HG02571 (cell line): ENCODE results near the gene EXOC4.
"Not testable (repeated sequence)": the region's sequence is repeated elsewhere in the genome, so short reads cannot be mapped to it uniquely, and the experiment has no call there.

Experiments used
- ATAC-seq: cut with Tn5 transposase; IDR thresholded peaks from one replicate; pipeline ENCODE4 v1.9.1; 2021; ENCODE audit warnings: mild to moderate bottlenecking, moderate library complexity; ENCODE audit not compliant: unreplicated experiment

The EXOC4 gene

DNA sequence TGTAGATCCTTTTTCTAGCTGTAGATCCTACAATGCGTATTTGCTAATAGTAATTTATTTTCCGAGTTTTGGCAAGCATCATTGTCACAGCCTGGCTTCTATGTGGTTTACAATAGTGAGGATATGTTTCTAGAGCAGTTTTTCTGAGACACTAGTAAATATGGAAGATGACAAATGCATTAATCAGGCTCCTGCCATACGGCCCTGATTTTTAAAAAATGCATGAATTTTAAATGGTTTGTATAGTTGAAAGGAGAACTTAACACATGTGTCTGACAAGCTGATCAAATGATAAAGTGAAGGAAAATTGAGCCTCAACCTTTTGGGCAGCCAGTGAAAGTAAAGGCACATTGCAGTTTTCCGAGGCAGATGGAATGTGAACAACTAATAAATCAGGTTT is 354.1 kb downstream of the EXOC4 start:
- ATAC-seq = no peak

DNA sequence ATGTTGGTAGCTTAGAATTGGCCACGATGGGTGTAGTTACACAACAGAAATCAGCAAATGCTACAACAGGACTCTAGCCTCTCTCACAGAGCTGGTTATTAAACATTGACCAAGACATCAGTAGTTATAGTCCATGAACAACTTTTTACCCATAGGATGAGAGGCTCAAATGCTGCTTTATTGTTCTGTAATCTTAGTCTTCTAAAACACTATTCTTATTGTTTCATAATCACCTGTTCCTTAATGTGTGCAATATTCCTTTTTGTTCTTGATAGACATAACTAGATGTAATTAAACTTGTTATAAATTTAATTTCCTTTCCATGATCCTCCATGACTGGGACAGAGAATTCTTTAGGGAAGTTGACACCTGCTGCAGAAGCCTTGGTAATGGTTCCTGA is 356.9 kb downstream of the EXOC4 start:
- ATAC-seq = no peak

DNA sequence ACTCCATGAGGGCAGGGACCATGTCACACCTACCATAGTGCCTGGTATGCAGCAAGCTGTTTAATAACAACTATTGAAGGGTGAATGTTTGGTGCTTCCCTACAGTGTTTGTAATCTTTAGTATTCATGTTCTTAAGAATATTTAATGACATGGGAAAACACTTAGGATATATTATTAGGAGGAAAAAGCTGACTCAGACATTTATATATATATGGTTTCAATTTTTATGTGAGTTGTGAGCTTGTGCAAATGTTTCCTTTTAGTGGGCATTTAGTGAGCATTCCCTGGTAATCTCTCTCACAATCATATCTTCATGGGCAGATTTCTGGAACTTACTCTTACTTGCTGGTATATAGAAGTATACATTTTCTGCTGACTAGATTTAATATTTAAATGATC is 359.1 kb downstream of the EXOC4 start:
- ATAC-seq = no peak

DNA sequence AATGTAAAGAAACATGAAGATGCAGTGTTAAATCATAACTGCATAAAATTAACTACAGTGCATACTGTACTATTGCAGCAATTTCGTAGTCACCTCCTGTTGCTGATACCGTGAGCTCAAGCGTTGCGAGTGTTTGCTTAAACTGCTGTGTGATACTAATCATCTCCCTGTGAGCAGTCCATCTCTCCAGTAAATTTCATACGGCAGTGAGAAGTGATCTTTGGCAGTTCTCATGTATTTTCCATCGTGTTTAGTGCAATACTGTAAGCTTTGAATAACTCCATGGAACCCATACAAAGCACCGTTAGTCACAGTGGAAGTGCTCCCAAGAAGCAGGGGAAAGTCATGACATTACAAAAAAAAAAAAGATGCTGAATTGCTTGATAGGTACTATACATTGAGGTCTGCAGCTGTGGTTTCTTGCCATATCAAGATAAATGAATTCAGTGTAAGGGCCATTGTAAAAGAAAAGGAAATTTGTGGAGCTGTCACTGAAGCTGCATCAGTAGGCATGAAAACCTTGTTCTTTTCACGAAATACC is 360.4 kb downstream of the EXOC4 start:
- no peak for ATAC-seq

DNA sequence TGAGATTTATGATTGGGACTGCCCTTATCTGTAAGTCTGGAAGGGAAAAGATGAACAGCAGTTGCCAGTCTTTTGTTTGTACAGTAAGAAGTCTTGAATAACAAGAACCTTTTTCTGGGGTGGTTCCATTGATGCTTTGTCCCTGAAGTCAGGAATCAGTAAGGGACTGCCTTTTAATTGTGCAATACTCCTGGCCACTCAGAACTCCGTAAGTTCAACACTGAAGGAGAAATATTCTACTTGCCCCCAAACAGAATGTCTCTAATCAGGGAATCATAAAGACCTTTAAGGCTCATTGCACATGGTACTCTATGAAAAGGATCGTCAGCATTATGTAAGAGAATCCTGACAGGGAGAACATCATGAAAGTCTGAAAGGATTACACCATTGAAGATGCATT is 361.4 kb downstream of the EXOC4 start:
- ATAC-seq = no peak

DNA sequence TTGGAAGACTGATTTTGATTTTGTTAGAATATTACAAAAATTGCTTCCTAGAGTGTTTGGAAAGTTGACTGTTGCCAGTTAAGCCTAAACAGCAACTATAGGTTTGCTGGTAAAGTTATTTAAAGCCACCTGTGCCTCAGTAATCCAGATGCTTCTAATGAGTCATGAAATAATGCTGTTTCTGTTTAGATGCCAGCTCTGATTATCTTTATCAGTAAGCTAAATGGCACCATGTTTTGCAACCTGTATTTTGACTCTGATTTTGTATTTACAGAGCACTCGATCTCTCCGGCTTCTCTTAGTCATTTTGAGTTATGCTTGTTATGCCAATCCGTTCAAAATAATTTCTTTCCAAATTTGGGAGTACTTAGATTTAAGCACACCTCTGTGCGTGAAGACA is 366.1 kb downstream of the EXOC4 start:
- no peak for ATAC-seq

DNA sequence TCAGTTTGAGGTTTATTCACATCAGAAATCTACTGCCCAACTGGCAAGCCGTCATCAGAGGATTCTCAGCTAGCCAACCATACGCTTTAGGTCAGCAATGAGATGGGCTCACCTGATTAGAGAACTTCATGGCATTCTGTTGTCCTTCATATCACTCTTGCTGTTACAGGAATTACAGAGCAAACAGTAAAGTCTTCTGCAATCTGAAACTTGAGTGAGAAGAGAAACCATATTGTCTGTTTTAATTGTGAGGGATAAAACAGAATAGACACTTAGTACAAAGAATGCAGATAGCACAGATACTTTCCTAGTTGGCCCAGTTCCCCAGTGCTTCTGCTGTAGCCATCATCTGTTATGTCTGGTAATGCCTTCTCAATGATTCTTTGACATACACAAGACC is 366.6 kb downstream of the EXOC4 start:
- ATAC-seq = no peak

DNA sequence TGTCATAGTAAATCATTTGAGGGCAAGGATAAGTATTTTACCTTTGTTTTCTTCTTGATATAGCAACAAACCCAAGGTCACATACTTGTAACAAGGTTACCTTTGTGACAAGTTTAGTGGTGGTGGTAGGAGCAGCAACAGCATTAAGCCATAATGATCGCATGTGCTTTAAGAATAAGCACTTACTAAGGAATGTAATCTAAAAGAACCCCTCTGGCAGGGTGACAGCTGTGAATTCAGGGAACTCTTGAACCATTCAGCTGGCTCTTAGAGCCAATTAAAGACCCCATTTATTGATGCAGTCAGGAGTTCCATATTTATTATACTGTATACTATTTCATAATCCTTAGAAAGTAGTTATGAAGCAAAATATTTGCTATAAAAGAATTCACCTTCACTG is 370.8 kb downstream of the EXOC4 start:
- ATAC-seq = no peak

DNA sequence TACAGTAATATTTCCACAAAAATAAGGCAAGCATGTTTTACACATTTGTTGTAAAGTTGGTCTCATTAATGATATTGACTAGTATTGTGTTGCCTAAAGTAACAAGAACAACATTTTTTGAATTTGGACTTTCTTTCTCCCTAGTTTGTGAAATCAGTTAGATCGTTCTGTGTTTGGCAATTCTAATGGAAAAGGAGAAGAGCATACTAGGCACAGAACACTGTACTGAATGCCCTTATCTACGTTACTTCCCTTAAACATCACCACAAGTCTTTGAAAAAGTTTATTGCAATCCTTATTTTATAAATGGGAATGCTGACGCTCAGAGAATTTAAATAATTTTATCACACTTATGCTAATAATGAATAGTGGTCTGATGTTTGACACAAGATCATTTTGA is 372.2 kb downstream of the EXOC4 start:
- no peak for ATAC-seq

DNA sequence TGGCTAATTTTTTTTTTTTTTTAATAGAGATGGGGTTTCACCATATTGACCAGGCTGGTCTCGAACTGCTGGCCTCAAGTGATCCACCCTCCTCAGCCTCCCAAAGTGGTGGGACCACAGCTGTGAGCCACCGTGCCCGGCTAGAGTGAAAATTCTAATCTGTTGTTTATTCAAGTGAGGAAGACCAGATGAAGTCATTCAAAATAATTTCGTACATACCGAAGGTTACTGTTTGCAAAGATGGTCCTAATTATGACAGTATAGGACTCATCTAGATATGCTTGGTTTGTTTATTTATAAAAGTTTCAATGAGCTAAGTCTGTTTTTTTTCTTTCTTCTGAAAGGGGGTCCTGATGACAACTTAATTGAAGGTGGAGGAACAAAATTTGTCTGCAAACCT is 376.8 kb downstream of the EXOC4 start:
- ATAC-seq = no peak

DNA sequence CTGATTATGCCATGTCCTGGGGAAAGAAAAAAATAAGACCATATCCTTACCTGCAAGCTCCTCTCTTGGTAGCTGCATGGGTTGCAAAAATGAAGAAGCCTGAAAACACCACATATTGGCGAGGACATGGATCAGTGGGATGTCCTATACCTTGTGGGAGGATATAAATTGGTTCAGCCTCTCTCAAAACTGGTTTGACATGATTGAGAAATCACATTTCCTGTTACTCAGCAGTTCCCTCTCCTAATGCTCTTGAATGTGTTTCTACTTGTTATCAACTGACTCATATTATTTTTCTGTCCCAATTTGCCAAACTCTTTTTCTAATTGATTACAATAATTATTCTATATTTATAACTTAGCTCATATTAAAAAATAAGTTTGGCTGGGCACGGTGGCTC is 380.2 kb downstream of the EXOC4 start:
- no peak for ATAC-seq

DNA sequence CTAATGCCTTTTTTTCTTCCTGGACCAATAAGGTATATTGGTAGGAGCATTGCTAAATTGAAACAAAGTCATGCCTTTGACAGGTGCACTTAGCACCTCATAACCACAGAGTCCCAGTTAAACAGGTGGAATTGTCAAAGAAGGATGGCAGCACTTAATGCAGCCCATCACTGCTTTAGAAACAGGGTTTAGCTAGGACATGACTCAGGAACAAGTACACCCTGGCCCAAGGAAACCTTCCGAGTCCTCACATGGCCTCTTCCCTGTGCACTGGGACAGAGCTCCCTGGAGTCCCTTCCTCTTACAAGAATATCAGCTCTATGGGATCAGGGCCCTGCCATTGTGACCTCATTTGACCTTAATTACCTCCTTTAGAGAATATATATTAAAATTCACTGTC is 382.7 kb downstream of the EXOC4 start:
- ATAC-seq = no peak

DNA sequence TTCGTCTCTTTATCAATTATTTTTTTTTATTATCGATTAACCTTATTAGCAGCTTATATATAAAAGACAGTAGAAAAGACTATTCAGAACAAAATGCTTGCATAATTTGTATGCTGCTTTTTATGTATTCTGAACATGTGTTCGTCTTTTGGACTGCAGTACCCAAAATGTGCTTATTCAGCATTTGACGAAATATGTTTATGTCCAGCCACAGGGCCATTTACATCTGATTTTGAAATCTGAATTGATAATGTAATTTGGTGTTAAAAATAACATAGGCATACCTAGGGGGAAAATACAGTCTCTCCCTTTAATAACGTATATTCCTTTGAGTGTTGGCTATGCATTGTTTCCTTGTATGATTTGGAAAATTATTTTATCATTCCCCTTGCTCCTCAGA is 386.0 kb downstream of the EXOC4 start:
- no peak for ATAC-seq

DNA sequence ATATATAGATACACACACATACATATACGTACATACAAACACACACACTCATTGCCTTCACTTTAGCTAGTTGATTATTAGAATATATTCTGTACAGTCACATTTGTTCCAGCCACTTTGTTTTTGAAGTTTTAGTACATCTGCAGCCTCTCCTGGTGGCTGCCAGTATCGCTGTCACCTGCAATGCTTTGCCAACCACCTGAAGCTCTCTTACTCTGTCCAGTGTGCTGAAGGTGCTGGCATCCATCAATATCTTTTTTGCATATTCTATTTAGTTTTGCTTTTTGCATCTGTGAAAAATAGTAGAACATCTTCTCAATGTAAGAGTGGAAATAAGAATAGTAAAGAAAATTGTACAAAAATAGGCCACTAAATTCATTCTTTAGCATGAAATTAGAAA is 388.6 kb downstream of the EXOC4 start:
- ATAC-seq = no peak

DNA sequence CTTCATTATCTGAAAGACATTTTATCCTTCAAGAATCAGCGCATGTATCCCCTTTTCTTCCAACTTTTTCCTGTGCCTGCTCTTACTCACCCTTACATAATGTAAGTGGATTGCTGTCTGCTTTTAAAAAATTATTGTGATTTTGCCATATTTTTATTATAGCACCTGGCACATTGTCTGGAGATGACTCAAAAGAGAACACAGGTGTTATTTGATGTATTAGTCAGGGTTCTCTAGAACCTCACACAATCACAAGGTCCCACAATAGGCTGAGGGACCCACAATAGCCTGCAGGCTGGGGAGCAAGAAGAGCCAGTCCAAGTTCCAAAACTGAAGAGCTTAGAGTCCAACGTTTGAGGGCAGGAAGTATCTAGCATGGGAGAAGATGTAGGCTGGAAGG is 390.0 kb downstream of the EXOC4 start:
- no peak for ATAC-seq

DNA sequence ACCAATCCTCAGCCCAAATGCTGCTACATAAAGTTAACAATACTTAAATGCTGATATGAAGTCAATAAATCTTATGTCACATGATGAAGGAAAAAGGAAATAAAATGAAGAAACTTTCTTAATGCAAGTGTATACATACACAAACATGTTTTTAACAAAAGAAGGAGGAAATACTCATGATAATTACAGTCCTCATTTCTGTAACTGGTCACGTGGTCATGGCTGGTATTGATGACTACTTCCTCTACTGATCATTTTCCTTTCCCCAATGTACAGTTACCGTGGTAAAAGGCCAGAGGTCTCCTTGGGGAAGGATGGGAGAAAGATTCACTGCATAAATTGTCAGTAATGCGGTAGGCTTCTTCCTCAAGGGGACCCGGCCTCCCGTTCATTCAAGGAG is 390.8 kb downstream of the EXOC4 start:
- not testable (repeated sequence) for ATAC-seq

DNA sequence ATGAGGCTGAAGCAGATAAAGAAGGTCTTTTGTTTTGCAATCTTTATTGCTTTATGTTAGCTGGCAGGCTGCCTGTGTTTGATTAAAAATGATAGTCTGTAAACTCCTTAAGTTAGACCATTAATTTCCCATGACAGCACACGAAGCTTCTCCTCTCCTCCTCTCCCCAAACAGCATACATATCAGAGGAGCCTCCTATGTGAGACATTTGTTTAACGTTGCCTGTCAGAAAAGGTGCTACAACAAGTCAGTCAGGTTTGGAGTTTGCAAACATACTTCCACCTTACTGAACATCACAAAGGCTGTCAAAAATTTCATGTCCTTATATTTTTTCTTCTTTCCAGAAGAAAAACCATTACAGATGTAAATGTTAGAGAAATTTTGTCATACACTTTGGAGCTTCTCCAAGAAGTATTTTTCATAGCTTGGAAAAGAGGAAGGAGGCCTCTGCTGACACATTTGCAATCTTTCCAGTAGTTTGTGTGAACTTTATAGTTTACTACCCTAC is 393.1 kb downstream of the EXOC4 start:
- no peak for ATAC-seq

DNA sequence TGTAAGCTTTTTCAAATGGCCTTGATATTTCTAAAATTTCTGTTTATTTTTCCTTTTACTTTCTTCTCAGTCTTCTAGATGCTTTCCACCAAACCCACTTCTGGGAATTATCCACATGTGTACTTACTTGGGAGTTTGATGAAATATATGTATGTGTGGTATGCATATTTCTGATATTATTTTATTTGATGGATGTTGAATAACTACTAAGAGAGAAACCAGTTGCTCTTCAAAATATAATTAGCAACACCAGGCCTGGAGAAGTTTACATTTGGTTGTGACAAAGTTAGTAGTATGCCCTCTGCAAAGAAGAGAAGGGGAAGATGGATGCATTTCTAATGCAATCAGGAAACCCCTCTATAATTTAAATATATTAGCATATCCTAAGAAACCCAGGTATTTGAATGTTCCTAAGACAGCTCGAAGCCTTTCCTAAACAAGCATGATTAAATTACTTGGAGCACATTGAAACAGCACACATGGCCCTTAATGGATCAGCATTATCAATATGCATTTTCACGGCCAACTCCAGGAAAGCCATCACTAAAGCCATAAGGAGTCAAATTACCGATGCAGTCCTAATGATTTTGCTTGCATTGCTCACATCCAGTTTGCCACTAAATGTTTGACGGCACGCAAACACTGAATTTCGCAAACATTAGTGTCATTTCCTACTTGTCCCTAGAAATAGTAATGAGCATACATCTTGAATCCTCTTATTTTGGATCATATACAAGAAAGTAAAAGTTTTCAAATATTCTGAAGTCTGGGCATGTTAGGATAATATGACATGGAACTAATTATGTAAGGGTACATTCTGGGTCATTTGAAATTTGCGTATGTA is 393.8 kb downstream of the EXOC4 start:
- ATAC-seq = no peak

DNA sequence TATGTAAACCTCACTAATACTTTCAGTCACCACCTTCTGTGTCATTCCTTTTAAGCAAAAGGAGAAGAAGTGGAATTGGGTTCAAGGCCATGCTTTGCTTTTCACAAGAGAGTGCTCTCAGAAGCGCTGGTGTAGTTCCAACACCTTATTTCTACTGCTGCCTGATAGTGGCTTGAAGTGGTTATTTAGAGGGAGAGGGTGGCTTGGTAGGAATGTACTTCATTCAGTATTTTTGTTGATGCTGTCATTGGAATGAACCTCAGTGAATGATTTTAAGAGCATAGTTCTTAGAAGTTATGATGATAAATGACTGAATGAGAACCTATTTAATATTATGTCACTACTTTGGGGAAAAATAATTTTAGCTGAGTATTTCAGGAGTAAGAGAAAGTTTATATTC is 396.7 kb downstream of the EXOC4 start:
- no peak for ATAC-seq

DNA sequence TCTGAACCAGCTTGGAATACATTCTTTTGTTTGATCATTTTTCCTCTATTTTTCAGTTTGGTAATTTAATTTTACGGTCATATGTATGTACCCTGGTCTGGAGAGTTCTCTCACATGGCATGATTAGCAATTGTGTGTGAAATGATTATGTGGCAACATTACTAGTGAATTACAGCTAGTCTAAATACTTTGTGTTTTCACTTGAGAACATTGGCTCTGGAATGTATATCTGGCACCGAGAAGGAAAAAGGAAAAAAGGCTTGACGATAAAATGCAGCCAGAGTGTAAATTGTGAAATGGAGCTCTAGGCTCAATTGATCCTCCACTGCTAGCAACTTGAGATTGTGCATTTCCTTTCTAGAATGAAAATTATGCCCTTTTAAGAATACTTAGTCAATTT is 397.2 kb downstream of the EXOC4 start:
- no peak for ATAC-seq

DNA sequence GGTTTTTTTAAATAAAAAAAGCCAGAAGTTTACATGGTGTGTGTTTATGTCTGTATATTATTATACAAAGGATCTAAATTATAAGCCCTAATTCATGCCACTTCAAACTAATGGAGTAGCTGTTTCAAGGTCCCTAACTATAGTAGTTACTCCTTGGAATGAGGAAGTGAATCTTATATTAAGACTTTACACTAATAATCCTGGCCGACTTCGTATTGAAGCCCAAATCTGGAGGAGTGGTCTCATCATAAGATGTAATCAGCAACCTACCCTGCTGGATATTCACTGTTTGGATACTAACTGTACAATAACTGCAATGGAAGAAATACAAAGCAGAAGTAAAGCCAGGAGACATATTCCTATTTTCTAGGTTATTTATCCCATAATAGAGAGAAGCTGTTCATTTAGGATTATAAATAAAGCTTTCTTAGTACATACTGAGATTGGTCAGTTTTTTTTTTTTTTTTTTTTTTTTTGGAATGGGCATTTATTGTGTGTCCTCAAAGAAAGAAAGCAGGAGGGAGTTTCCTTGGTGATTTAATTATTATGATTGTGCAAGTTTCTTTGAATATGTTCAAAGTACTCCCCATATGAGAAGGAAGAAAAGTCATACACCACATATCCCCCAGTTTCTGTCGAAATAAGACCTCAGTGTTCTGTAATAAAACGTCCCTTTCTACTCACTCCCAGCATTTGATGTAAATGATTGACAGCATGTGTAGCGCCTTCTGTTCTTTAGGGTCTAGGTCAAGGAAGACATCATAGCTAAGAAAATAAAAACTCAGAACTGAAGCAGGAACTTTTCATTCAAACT is 397.8 kb downstream of the EXOC4 start:
- no peak for ATAC-seq

DNA sequence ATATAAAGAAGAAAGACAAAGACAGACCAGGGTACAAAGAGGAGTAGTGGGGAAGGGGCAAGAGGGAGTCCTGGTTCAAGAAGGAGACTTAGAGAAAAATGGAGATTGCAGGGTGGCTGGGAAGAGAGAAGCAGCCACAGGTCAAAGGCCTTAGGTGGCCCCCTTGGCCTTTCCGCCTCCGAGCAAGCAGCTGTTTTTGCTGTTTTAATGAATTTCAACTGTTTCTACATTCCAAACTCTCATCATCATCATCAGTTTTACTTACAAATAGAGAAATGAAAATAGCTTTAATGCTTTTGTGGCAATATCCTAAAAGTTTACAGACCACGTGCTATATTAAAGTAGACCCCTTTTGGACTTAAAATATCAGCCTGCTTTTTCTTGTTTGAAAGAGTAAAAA is 399.7 kb downstream of the EXOC4 start:
- ATAC-seq = no peak
